Stomach (tissue), 4 donors: Measurements from ENCODE around the gene CABP1.

Experiments used
- POLR2A ChIP-seq, 4 donors: fragments of 450-650 bp; IDR thresholded peaks; one replicate each; pipeline ENCODE4 v1.6.1; 2016; ENCODE audit warnings: antibody characterized with exemption in 4 of 4, control low read depth in 2 of 4, mild to moderate bottlenecking in 1 of 4, moderate library complexity in 1 of 4
- POLR2AphosphoS5 ChIP-seq, 3 donors: sonication (generic); formaldehyde crosslinking; IDR thresholded peaks; one replicate each; pipeline ENCODE4 v1.6.1; 2016; ENCODE audit warnings: antibody characterized with exemption in 3 of 3
- TF ChIP-seq, protein P1 (sequence below), 7 experiments: fragments of 450-650 bp in 4 of 7; fragments of 200-600 bp in 3 of 7; sonication (generic) in 3 of 7; IDR thresholded peaks; one replicate each; pipeline ENCODE4 v1.5.1; 2016 to 2019; ENCODE audit warnings: antibody characterized with exemption in 7 of 7, control low read depth in 2 of 7, mild to moderate bottlenecking in 1 of 7

DNA sequence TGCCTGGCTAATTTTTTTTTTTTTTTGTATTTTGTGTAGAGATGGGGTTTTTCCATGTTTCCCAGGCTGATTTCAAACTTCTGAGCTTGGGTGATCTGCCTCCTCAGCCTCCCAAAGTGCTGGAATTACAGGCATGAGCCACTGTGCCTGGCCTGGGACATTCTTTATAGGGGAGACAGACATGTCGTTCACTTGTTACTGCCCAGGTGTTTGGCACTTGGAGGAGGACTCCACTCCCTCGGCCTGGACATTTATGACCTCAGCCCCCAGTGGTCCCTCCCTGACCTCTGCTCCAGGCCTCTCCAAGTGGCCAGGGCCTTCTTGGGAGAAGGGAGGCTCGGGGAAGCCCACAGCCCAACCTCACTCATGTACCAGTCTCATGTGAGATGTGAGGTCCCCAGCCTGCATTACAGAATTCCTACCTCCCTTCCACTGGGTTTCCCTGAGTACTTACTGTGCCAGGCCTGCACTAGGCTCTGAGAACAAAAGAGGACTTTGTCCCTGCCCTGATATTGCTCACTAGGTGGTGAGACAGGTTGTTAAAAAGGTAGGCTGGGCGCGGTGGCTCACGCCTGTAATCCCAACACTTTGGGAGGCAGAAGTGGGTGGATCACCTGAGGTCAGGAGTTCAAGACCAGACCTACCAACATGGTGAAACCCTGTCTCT is 49.6 kb upstream of the CABP1 start:
- TF ChIP-seq, protein P1, sequence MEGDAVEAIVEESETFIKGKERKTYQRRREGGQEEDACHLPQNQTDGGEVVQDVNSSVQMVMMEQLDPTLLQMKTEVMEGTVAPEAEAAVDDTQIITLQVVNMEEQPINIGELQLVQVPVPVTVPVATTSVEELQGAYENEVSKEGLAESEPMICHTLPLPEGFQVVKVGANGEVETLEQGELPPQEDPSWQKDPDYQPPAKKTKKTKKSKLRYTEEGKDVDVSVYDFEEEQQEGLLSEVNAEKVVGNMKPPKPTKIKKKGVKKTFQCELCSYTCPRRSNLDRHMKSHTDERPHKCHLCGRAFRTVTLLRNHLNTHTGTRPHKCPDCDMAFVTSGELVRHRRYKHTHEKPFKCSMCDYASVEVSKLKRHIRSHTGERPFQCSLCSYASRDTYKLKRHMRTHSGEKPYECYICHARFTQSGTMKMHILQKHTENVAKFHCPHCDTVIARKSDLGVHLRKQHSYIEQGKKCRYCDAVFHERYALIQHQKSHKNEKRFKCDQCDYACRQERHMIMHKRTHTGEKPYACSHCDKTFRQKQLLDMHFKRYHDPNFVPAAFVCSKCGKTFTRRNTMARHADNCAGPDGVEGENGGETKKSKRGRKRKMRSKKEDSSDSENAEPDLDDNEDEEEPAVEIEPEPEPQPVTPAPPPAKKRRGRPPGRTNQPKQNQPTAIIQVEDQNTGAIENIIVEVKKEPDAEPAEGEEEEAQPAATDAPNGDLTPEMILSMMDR (IDR thresholded peaks at IDR 0.05), result no peak
- TF ChIP-seq POLR2A (IDR thresholded peaks at IDR 0.05) (no peak), POLR2AphosphoS5 (IDR thresholded peaks at IDR 0.05) (peak in 1 of 3 donors; percentile 35)
